ENCODE results near the gene CTBP2.

DNA sequence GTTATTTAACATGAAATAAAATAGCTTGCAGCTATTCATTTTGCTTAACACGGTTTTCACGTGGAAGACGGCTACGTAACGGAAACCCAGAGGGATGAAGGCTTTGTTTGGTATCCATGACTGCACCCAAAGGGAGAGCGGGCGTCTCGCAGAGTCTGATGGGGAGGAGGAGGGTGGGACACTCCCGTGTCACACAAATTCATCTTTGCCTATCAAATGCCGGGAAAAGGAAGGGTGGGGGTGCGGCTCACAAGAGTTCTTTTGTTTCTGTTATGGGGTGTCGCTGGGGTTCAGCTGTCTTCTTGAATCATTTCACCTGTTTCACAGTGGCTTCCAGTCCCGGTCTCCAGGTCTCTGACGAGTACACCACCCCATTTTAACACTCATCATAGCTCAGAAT lies 110.0 kb downstream of the CTBP2 start:
- TF ChIP-seq, protein P1, sequence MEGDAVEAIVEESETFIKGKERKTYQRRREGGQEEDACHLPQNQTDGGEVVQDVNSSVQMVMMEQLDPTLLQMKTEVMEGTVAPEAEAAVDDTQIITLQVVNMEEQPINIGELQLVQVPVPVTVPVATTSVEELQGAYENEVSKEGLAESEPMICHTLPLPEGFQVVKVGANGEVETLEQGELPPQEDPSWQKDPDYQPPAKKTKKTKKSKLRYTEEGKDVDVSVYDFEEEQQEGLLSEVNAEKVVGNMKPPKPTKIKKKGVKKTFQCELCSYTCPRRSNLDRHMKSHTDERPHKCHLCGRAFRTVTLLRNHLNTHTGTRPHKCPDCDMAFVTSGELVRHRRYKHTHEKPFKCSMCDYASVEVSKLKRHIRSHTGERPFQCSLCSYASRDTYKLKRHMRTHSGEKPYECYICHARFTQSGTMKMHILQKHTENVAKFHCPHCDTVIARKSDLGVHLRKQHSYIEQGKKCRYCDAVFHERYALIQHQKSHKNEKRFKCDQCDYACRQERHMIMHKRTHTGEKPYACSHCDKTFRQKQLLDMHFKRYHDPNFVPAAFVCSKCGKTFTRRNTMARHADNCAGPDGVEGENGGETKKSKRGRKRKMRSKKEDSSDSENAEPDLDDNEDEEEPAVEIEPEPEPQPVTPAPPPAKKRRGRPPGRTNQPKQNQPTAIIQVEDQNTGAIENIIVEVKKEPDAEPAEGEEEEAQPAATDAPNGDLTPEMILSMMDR (IDR thresholded peaks at IDR 0.05), result no peak
- TF ChIP-seq POLR2A (IDR thresholded peaks at IDR 0.05), result no peak
